Stomach smooth muscle (tissue), 2 donors: Measurements from ENCODE around the gene ZNF217.
A peak's percentile ranks its signal among the peaks of the same experiment; 100 is the strongest.
"Not testable (repeated sequence)": the region's sequence is repeated elsewhere in the genome, so short reads cannot be mapped to it uniquely, and the experiment has no call there.

Experiments used
- H3K27ac ChIP-seq: one replicate; pipeline ENCODE4 v1.7.0; 2013; ENCODE audit warnings: mild to moderate bottlenecking, low read length, inconsistent platforms
- H3K27me3 ChIP-seq, 2 donors: one replicate each; pipeline ENCODE4 v1.7.0; 2013; ENCODE audit warnings: low read length in 2 of 2; ENCODE audit not compliant: insufficient read depth in 2 of 2, control insufficient read depth in 1 of 2
- H3K36me3 ChIP-seq, 2 donors: one replicate each; pipeline ENCODE4 v1.7.0; 2013; ENCODE audit warnings: low read length in 2 of 2; ENCODE audit not compliant: control insufficient read depth in 2 of 2, insufficient read depth in 2 of 2
- H3K4me1 ChIP-seq: one replicate; pipeline ENCODE4 v1.7.0; 2013; ENCODE audit warnings: low read length; ENCODE audit not compliant: control insufficient read depth, insufficient read depth
- H3K4me3 ChIP-seq, 2 donors: one replicate each; pipeline ENCODE4 v1.7.0; 2013; ENCODE audit warnings: low read length in 2 of 2
- H3K9ac ChIP-seq, 2 donors: one replicate each; pipeline ENCODE4 v1.7.0; 2013; ENCODE audit warnings: low read length in 2 of 2, mild to moderate bottlenecking in 1 of 2
- H3K9me3 ChIP-seq, 2 donors: one replicate each; pipeline ENCODE4 v1.7.0; 2013; ENCODE audit warnings: low read length in 2 of 2; ENCODE audit not compliant: control insufficient read depth in 2 of 2
- donor health status: healthy.
- donor health status: Pancreatic carcinoma.

The ZNF217 gene

DNA sequence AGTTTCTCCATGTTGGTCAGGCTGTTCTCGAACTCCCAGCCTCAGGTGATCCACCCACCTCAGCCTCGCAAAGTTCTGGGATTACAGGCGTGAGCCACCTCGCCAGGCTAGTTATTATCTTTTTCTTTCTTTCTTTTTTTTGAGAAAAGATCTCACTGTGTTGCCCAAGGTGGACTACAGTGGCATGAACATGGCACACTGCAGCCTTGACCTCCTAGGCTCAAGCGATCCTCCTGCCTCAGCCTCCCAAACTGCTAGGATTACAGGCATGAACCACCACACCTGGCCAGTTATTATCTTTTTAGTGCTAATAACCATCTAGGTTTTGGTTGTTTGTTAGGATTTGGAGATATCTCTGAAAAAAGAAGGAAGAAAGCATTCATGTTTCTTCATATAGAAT lies 35.8 kb upstream of the ZNF217 start:
- H3K9me3 ChIP-seq = no peaks in the 10 kb centered on the region
- H3K9ac ChIP-seq = no peak overlapping the region
- H3K4me1 ChIP-seq = no peaks in the 10 kb centered on the region
- no peaks in the 10 kb centered on the region for H3K36me3 ChIP-seq
- no peak overlapping the region for H3K27ac ChIP-seq
- no peak overlapping the region for H3K4me3 ChIP-seq
- no peaks in the 10 kb centered on the region for H3K27me3 ChIP-seq

DNA sequence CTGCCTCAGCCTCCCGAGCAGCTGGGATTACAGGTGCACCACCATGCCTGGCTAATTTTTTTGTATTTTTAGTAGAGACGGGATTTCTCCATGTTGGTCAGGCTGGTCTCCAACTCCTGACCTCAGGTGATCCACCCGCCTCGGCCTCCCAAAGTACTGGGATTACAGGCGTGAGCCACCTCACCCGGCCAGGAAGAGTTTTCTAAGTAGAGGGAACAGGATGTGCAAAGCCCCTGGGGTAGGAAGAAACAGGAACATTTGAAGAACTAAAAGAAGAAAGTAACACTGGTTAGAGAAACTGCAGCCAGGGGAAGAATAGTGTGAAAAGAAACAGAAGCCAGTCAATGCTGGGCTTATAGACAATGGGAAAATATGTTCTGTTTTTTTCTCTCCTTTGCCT lies 35.1 kb upstream of the ZNF217 start:
- H3K36me3 ChIP-seq, H3K4me1 ChIP-seq, H3K27me3 ChIP-seq, H3K27ac ChIP-seq, H3K4me3 ChIP-seq, H3K9me3 ChIP-seq, H3K9ac ChIP-seq: not testable (repeated sequence)

DNA sequence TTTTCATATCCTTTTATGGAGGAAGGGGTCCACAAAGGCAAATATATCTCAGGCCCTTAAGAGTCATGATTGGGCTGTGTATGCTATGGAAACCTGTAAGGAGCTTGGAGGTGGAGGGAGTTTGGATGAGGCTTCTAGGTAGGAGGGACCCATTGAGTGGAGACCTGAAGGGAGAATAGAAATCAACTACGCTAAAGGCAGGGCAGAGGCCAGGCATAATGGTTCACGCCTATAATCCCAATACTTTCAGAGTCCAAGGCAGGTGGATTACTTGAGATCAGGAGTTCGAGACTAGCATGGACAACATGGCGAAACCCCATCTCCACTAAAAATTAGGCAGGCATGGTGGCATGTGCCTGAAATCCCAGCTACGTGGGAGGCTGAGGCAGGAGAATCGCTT lies 34.4 kb upstream of the ZNF217 start:
- H3K4me3 ChIP-seq = no peak overlapping the region
- H3K27me3 ChIP-seq = no peaks in the 10 kb centered on the region
- no peaks in the 10 kb centered on the region for H3K36me3 ChIP-seq
- H3K27ac ChIP-seq = no peak overlapping the region
- H3K9ac ChIP-seq = no peak overlapping the region
- H3K4me1 ChIP-seq = peaks cover 5% of the 10 kb centered on the region
- H3K9me3 ChIP-seq = no peaks in the 10 kb centered on the region

DNA sequence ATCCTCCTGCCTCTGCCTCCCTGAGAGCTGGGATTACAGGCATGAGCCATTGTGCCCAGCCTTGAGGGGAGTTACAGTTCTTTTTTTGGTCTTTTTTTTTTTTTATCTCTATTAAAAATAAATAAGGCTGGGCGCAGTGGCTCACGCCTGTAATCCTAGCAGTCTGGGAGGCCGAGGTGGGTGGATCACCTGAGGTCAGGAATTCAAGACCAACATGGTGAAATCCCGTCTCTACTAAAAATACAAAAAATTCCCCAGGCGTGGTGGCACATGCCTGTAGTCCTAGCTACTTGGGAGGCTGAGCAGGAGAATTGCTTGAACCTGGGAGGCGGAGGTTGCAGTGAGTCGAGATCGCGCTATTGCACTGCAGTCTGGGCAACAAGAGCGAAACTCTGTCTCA lies 33.4 kb upstream of the ZNF217 start:
- H3K27me3 ChIP-seq, H3K4me3 ChIP-seq, H3K9me3 ChIP-seq, H3K9ac ChIP-seq, H3K27ac ChIP-seq, H3K36me3 ChIP-seq: not testable (repeated sequence)
- H3K4me1 ChIP-seq = peaks cover 12% of the 10 kb centered on the region

DNA sequence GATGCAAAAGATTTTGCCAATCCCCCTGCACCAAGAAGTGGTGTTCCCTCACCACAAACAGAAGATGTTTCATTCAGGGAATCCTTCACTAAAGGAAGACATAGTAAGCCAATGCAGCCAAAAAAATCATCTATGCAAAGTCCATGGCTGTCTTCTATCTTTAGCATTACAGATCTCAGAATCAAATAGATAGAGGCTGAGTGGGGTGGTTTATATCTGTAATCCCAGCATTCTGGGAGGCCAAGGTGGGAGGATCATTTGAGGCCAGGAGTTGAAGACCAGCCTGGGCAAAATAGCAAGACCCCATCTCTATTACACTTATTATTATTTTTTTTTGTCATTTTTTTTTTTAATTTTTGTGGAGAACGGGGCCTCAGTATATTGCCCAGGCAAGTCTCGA lies 32.9 kb upstream of the ZNF217 start:
- Histone ChIP-seq H3K27me3 (no peaks in the 10 kb centered on the region), H3K27ac (no peak overlapping the region), H3K9me3 (no peaks in the 10 kb centered on the region), H3K4me1 (peaks cover 16% of the 10 kb centered on the region), H3K36me3 (no peaks in the 10 kb centered on the region), H3K9ac (no peak overlapping the region), H3K4me3 (no peak overlapping the region)

DNA sequence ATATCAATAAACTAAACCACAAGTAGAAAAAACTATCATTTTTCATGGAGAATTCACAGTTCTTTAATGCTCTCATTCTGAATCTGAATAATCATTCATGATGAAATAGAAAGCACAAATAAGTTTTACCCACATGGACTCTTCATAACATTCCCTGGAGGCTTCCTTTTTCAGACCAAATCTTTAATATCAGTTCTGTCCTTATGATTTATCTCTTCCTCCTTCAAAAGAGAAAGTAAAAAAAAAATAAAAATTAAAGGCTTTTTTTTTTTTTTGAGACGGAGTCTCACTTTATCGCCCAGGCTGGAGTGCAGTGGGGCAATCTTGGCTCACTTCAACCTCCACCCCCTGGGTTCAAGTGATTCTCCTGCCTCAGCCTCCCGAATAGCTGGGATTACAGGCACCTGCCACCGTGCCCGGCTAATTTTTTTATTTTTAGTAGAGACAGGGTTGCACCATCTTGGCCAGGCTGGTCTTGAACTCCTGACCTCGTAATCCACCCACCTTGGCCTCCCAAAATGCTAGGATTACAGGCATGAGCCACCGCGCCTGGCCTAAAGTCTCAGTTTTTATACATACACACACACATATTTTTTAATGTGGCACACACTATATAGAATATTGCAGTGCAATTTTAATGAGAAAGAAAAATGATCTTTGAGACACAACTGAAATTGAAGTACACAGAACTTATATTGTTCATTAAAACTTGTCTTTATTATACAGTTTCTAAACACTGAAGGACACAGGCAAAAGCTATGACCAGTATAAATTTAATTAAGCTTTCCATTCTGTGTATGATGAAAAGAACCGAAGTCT lies 31.9 kb upstream of the ZNF217 start:
- H3K4me1 ChIP-seq = peaks cover 17% of the 10 kb centered on the region
- H3K4me3 ChIP-seq = no peak overlapping the region

DNA sequence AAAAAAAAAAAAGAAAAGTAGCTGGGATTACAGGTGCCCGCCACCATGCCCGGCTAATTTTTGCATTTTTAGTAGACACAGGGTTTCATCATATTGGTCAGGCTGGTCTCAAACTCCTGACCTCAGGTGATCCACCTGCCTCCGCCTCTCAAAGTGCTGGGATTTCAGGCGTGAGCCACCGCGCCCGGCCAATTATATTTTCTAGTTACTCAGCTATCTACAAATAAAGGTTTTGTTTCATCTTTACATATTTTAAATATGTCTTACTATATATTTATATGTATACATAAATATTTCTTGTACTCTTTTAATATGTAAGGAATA lies 31.2 kb upstream of the ZNF217 start:
- not testable (repeated sequence) for H3K36me3 ChIP-seq, H3K27ac ChIP-seq, H3K27me3 ChIP-seq, H3K9me3 ChIP-seq, H3K4me3 ChIP-seq, H3K9ac ChIP-seq
- H3K4me1 ChIP-seq = peaks cover 17% of the 10 kb centered on the region

More for the DNA sequence above, 31.9 kb upstream of the ZNF217 start:
- Histone ChIP-seq H3K36me3 (no peaks in the 10 kb centered on the region), H3K9me3 (no peaks in the 10 kb centered on the region), H3K27me3 (no peaks in the 10 kb centered on the region), H3K27ac (no peak overlapping the region), H3K9ac (no peak overlapping the region)

DNA sequence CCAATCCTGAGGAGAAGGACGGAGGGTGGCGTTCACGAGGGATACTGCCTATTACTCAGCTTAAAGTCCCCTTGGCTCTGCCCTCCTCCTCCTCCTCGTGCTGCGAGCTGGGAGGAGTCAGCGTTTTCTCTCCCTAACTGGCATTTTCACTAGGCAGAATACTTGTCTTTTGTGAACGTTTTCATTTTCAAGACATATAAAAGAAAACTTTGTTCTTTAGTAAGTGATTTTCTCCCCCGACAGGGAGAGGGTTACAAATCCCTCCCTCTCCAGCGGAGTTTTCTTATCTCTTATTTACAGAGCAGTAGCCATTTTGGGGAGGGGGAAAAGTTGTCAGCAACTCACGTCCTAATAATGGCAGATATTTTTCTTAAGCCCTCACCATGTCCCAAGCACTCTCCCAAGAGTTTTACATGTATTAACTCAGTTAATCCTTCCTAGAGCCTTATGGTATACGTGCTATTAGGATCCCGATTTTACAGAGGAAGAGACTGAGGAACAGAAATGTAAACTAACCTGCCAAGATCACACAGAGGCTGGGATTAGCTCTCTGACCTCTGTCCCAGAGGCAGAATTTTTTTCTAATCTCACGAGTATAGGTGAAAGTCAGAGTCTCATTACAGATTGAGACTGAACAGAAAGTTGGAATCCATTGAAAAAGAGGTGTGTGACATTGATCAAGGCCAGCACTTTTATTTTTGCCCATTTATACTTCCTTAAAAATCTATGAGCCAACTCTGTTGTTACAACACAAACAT lies 30.0 kb upstream of the ZNF217 start:
- H3K9ac ChIP-seq = peak overlapping the region; percentile 77 to 85
- H3K9me3 ChIP-seq = no peaks in the 10 kb centered on the region
- H3K4me3 ChIP-seq = peak overlapping the region; percentile 72 to 74
- peaks cover 17% of the 10 kb centered on the region for H3K4me1 ChIP-seq
- H3K27me3 ChIP-seq = no peaks in the 10 kb centered on the region
- peak overlapping the region; percentile 80 for H3K27ac ChIP-seq
- no peaks in the 10 kb centered on the region for H3K36me3 ChIP-seq

DNA sequence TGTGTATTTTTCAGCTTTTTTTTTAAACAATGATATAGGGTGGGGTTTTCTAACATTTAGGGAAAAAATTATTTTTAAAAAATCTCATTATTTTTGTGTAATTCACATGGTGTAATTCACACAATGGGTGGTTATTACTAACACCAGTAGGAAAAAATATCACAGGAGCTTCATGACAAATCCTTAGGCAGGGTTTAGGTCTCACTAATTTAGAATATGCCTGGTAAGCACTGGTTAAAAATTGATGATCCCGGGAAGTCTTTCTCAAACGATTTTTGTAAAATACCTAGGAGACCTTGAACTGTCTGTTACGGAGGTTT lies 29.5 kb upstream of the ZNF217 start:
- Histone ChIP-seq H3K9me3 (no peaks in the 10 kb centered on the region), H3K27ac (peak overlapping the region; percentile 80), H3K9ac (peak overlapping the region; percentile 77 to 85), H3K36me3 (no peaks in the 10 kb centered on the region), H3K27me3 (no peaks in the 10 kb centered on the region), H3K4me3 (peak overlapping the region; percentile 72 to 74), H3K4me1 (peaks cover 17% of the 10 kb centered on the region)

DNA sequence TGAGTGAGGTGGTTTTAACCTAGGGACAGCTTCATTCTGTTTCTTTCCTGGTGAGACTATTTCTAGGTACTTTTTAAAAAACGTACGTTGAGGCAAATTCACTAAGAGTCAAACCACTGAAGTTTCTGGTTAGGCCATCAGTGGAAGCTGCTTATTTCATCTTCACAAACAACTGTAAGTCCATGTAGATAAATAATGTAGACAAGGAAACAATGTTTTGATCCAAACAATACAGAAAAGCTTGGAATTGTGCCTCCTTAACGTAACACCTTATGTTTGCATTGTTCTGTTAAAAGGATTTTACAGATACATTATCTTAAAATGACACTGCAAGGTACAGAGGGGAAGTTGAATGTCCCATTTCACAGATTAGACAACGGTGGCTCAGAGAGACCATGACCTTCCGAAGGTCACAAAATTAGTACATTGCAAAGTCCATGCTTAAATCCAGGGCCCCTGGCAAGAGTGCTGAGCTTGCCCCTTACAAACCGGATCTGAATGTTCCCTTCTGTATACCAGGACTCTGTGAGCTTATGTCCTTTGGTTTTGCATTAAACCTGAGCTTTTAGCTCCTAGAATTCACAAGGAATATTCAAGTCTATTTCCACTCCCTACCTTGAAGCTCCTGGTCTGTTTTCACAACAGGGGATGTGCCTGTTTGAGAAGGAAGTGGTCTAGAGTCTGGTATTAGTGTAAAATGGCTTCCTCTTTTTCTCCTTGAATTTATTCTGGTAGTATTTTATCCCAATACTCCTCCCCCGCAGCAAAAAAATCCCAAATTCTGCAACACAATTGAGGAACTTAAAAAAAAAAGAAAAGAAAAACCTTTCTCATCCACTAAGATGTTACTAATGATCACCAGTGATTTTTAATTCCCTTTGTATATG lies 28.9 kb upstream of the ZNF217 start:
- H3K4me3 ChIP-seq = no peak overlapping the region
- no peaks in the 10 kb centered on the region for H3K27me3 ChIP-seq
- no peaks in the 10 kb centered on the region for H3K9me3 ChIP-seq
- no peak overlapping the region for H3K9ac ChIP-seq
- H3K27ac ChIP-seq = peak overlapping the region; percentile 80
- no peaks in the 10 kb centered on the region for H3K36me3 ChIP-seq
- peaks cover 17% of the 10 kb centered on the region for H3K4me1 ChIP-seq
